HG02943 (cell line): Measurements from ENCODE around the gene FNDC11.

Experiments
- ATAC-seq: cut with Tn5 transposase; IDR thresholded peaks from one replicate; pipeline ENCODE4 v1.9.1; 2021; ENCODE audit warnings: mild to moderate bottlenecking, low read depth, moderate library complexity; ENCODE audit not compliant: unreplicated experiment

The FNDC11 gene

GRCh38 chr20:63539092-63539430 lies 14.9 kb upstream of the FNDC11 start:
- no peak for ATAC-seq

GRCh38 chr20:63539441-63540370 lies 14.3 kb upstream of the FNDC11 start:
- no peak for ATAC-seq

- no peak for ATAC-seq
Observed at GRCh38 chr20:63540417-63541186, 13.4 kb upstream of the FNDC11 start.

GRCh38 chr20:63541371-63541770 lies 12.6 kb upstream of the FNDC11 start:
- no peak for ATAC-seq

GRCh38 chr20:63542031-63542559 lies 11.9 kb upstream of the FNDC11 start:
- no peak for ATAC-seq

GRCh38 chr20:63542696-63543095 lies 11.3 kb upstream of the FNDC11 start:
- no peak for ATAC-seq

GRCh38 chr20:63543131-63543530 lies 10.8 kb upstream of the FNDC11 start:
- no peak for ATAC-seq

- ATAC-seq = no peak
Observed at GRCh38 chr20:63543733-63544132, 10.2 kb upstream of the FNDC11 start.

GRCh38 chr20:63544241-63544957 lies 9.6 kb upstream of the FNDC11 start:
- ATAC-seq = no peak

- no peak for ATAC-seq
Observed at GRCh38 chr20:63544958-63545516, 8.9 kb upstream of the FNDC11 start.

- no peak for ATAC-seq
Observed at GRCh38 chr20:63545814-63546213, 8.1 kb upstream of the FNDC11 start.

GRCh38 chr20:63546256-63546955 lies 7.6 kb upstream of the FNDC11 start:
- ATAC-seq = no peak

- ATAC-seq = no peak
Observed at GRCh38 chr20:63546956-63547724, 6.8 kb upstream of the FNDC11 start.

- no peak for ATAC-seq
Observed at GRCh38 chr20:63547725-63548480, 6.1 kb upstream of the FNDC11 start, which contains the start of gene SRMS. Gene SRMS (minus strand): TSS chr20:63547749. CDS start chr20:63547463, 286 bp downstream.

GRCh38 chr20:63548542-63548941 lies 5.4 kb upstream of the FNDC11 start:
- no peak for ATAC-seq

- ATAC-seq = no peak
Observed at GRCh38 chr20:63549019-63549418, 4.9 kb upstream of the FNDC11 start.

- ATAC-seq = no peak
Observed at GRCh38 chr20:63549679-63550282, 4.2 kb upstream of the FNDC11 start.

GRCh38 chr20:63551068-63551467 lies 2.9 kb upstream of the FNDC11 start:
- ATAC-seq = no peak
